ENCODE results near the gene LRRIQ1. TPM values are rescaled to one million over a fixed set of nuclear protein-coding genes. Genes with fewer than 3 reads are reported as not detected.
"Not testable (repeated sequence)": the region's sequence is repeated elsewhere in the genome, so short reads cannot be mapped to it uniquely, and the experiment has no call there.

Gene LRRIQ1
- total RNA-seq, 1 experiment from 2014 or later, result 0.39 TPM

DNA sequence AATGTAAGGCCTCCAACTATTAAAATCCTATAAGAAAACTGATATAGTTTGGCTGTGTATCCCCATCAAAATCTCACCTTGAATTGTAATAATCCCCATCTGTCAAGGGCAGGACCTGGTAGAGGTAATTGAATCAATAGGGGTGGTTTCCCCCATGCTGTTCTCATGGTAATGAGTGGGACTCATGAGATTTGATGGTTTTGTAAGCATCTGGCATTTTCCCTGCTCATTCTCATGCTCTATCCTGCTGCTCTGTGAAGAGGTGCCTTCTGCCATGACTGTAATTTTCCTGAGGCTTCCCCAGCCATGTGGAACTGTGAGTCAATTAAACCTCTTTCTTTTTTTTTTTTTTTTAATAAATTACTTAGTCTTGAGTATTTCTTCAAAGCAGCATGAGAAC lies 31.9 kb upstream of the LRRIQ1 start:
- Mint-ChIP-seq H3K9me3 (peaks cover 0 to 6% of the 10 kb centered on the region in 2 experiments; a peak in 4 of 5 replicates), H3K36me3 (ENCODE audit: insufficient read depth in 1 of 3, low read depth in 3 of 3) (peaks cover 0 to 18% (median 8%) of the 10 kb centered on the region in 3 experiments; a peak in 6 of 7 replicates), H3K27me3 (ENCODE audit: low read depth) (no peaks in the 10 kb centered on the region), H3K27ac (peak overlapping the region in 2 of 3 experiments; percentile 92; a peak in 4 of 7 replicates), H3K4me3 (no peak overlapping the region), H3K4me1 (peaks cover 32 to 40% of the 10 kb centered on the region in 2 experiments)
- no peak overlapping the region for H4K91ac ChIP-seq (ENCODE audit: insufficient read length, low read depth, low read length)
- no peak for DNase-seq
- no peak overlapping the region for H2BK5ac ChIP-seq (ENCODE audit: insufficient read length, low read length)
- no peak overlapping the region for H3K9ac ChIP-seq (ENCODE audit: extremely low read depth, insufficient read length, low read length)
- no peak overlapping the region for H4K5ac ChIP-seq (ENCODE audit: insufficient read length, low read depth, low read length)
- TF ChIP-seq, protein P1, sequence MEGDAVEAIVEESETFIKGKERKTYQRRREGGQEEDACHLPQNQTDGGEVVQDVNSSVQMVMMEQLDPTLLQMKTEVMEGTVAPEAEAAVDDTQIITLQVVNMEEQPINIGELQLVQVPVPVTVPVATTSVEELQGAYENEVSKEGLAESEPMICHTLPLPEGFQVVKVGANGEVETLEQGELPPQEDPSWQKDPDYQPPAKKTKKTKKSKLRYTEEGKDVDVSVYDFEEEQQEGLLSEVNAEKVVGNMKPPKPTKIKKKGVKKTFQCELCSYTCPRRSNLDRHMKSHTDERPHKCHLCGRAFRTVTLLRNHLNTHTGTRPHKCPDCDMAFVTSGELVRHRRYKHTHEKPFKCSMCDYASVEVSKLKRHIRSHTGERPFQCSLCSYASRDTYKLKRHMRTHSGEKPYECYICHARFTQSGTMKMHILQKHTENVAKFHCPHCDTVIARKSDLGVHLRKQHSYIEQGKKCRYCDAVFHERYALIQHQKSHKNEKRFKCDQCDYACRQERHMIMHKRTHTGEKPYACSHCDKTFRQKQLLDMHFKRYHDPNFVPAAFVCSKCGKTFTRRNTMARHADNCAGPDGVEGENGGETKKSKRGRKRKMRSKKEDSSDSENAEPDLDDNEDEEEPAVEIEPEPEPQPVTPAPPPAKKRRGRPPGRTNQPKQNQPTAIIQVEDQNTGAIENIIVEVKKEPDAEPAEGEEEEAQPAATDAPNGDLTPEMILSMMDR (conservative IDR thresholded peaks at IDR 0.05), result no peak
- H3K79me2 ChIP-seq (ENCODE audit: insufficient read depth, low read length), result no peaks in the 10 kb centered on the region
- H3K56ac ChIP-seq (ENCODE audit: insufficient read length, low read depth, low read length), result no peak overlapping the region
- H3K18ac ChIP-seq (ENCODE audit: insufficient read length, low read depth, low read length), result no peak overlapping the region
- peak overlapping the region; percentile 17 for H3K4me2 ChIP-seq (ENCODE audit: insufficient read depth, insufficient read length, low read length)
- no peak overlapping the region for H3K14ac ChIP-seq (ENCODE audit: insufficient read depth, low read length)
- no peak overlapping the region for H2BK120ac ChIP-seq (ENCODE audit: low read depth, low read length, poor library complexity, severe bottlenecking)
- H2AFZ ChIP-seq (ENCODE audit: low read length), result no peak overlapping the region
- H4K20me1 ChIP-seq (ENCODE audit: control insufficient read depth, insufficient read depth, insufficient read length), result no peaks in the 10 kb centered on the region
- no peak overlapping the region for H2BK12ac ChIP-seq (ENCODE audit: insufficient read length, low read depth, low read length)
- H3K4me1 ChIP-seq (ENCODE audit: insufficient read depth, low read length), result peaks cover 10% of the 10 kb centered on the region; the same call in 1 of the 2 replicates
- H3K79me1 ChIP-seq (ENCODE audit: insufficient read depth, low read depth, low read length, poor library complexity, severe bottlenecking), result no peaks in the 10 kb centered on the region
- no peak overlapping the region for H4K8ac ChIP-seq (replicated peaks; ENCODE audit: insufficient read length, low read depth, low read length)
- no peak overlapping the region for H3T11ph ChIP-seq (ENCODE audit: low read length)
- H2BK20ac ChIP-seq (ENCODE audit: low read depth, low read length, poor library complexity, severe bottlenecking), result no peak overlapping the region
- no peak overlapping the region for H3K23ac ChIP-seq (ENCODE audit: insufficient read length, low read depth, low read length)
- no peaks in the 10 kb centered on the region for H3K9me3 ChIP-seq (ENCODE audit: control insufficient read depth, low read depth, low read length)
- no peak overlapping the region for H3K27ac ChIP-seq (ENCODE audit: insufficient read length, low read depth, low read length)
- H3K23me2 ChIP-seq (ENCODE audit: insufficient read length, low read depth, low read length, poor library complexity, severe bottlenecking), result no peaks in the 10 kb centered on the region
- H2BK15ac ChIP-seq (ENCODE audit: low read depth, low read length), result no peak overlapping the region
- H3K4ac ChIP-seq (ENCODE audit: low read depth, low read length), result no peak overlapping the region
- H3K27me3 ChIP-seq (ENCODE audit: insufficient read depth, low read length), result no peaks in the 10 kb centered on the region
- H2AK5ac ChIP-seq (ENCODE audit: insufficient read length, low read length), result no peak overlapping the region

DNA sequence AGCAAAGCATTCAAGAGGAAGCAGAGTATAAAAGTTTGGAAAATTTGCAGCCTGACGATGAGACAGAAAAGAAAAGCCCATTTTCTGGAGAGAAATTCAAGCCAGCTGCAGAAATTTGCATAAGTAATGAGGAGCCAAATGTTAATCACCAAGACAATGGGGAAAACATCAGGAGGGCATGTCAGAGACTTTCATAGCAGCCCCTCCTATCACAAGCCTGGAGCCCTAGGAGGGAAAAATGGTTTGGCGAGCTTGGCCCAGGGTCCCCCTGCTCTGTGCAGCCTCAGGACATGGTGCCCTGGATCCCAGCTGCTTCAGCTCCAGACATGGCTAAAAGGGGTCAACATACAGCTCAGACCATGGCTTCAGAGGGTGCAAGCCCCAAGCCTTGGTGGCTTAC lies 31.1 kb upstream of the LRRIQ1 start:
- not testable (repeated sequence) for H2BK15ac ChIP-seq (ENCODE audit: low read depth, low read length); H3K9ac ChIP-seq (ENCODE audit: extremely low read depth, insufficient read length, low read length); H3K79me2 ChIP-seq (ENCODE audit: insufficient read depth, low read length); H2BK12ac ChIP-seq (ENCODE audit: insufficient read length, low read depth, low read length); H4K8ac ChIP-seq (replicated peaks; ENCODE audit: insufficient read length, low read depth, low read length); H2AK5ac ChIP-seq (ENCODE audit: insufficient read length, low read length); H3K27me3 Mint-ChIP-seq (ENCODE audit: low read depth); H4K20me1 ChIP-seq (ENCODE audit: control insufficient read depth, insufficient read depth, insufficient read length); H2BK120ac ChIP-seq (ENCODE audit: low read depth, low read length, poor library complexity, severe bottlenecking); H4K91ac ChIP-seq (ENCODE audit: insufficient read length, low read depth, low read length); H3T11ph ChIP-seq (ENCODE audit: low read length); H3K9me3 ChIP-seq (ENCODE audit: control insufficient read depth, low read depth, low read length); H2BK20ac ChIP-seq (ENCODE audit: low read depth, low read length, poor library complexity, severe bottlenecking); H3K4ac ChIP-seq (ENCODE audit: low read depth, low read length); H3K18ac ChIP-seq (ENCODE audit: insufficient read length, low read depth, low read length); H3K23me2 ChIP-seq (ENCODE audit: insufficient read length, low read depth, low read length, poor library complexity, severe bottlenecking); H2BK5ac ChIP-seq (ENCODE audit: insufficient read length, low read length); H2AFZ ChIP-seq (ENCODE audit: low read length); H3K23ac ChIP-seq (ENCODE audit: insufficient read length, low read depth, low read length); H4K5ac ChIP-seq (ENCODE audit: insufficient read length, low read depth, low read length); H3K27me3 ChIP-seq (ENCODE audit: insufficient read depth, low read length); H3K27ac ChIP-seq (ENCODE audit: insufficient read length, low read depth, low read length); H3K56ac ChIP-seq (ENCODE audit: insufficient read length, low read depth, low read length); H3K14ac ChIP-seq (ENCODE audit: insufficient read depth, low read length); H3K9me3 Mint-ChIP-seq; H3K79me1 ChIP-seq (ENCODE audit: insufficient read depth, low read depth, low read length, poor library complexity, severe bottlenecking)
- peak overlapping the region; percentile 54 to 92 (median 92); a peak in 4 of 7 replicates for H3K27ac Mint-ChIP-seq
- WGBS (ENCODE audit: extremely low coverage, insufficient read length, low lambda C conversion rate), result no CpG with 5 or more reads among the region's 2 CpGs
- Histone ChIP-seq H3K4me2 (ENCODE audit: insufficient read depth, insufficient read length, low read length) (peak overlapping the region; percentile 17), H3K4me1 (ENCODE audit: insufficient read depth, low read length) (peaks cover 10% of the 10 kb centered on the region; the same call in 1 of the 2 replicates)
- peak; percentile 67 for DNase-seq
- peaks cover 0 to 18% (median 8%) of the 10 kb centered on the region in 3 experiments; a peak in 6 of 7 replicates for H3K36me3 Mint-ChIP-seq (ENCODE audit: insufficient read depth in 1 of 3, low read depth in 3 of 3)
- H3K4me1 Mint-ChIP-seq, result peaks cover 32 to 40% of the 10 kb centered on the region in 2 experiments
- peak overlapping the region; percentile 39 to 40; a peak in 4 of 5 replicates for H3K4me3 Mint-ChIP-seq
